B cell (primary cell): ENCODE data around the gene CYS1. TPM values are rescaled to one million over a fixed set of nuclear protein-coding genes. Genes with fewer than 3 reads are reported as not detected.

Experiments
- ATAC-seq: fragments of 200-7000 bp; cut with Tn5 transposase; one replicate; pipeline ENCODE4 v1.10.0; 2021; ENCODE audit warnings: low read depth, mild to moderate bottlenecking, moderate number of reproducible peaks, moderate library complexity
- CTCF ChIA-PET: fragments of 350-600 bp; sonication (Branson Sonifier 250); formaldehyde crosslinking; loops from one replicate; lab custom pipeline; 2021; ENCODE audit warnings: antibody characterized with exemption, inconsistent platforms; lab: Charles Lee
- POLR2A ChIA-PET: fragments of 350-600 bp; sonication (Branson Sonifier 250); formaldehyde crosslinking; loops from one replicate; lab custom pipeline; 2021; ENCODE audit warnings: antibody characterized with exemption; lab: Charles Lee
- DNase-seq: peaks from one replicate; pipeline ENCODE4 v3.0.0; 2013
- H2AFZ ChIP-seq: 2 replicates; pipeline ENCODE4 v1.6.1; 2012; ENCODE audit warnings: mild to moderate bottlenecking, low read depth, low read length; ENCODE audit not compliant: insufficient read depth, poor library complexity, severe bottlenecking
- H3K27ac ChIP-seq, 2 donors: 1 replicate in 1 of 2; 2 replicates in 1 of 2; pipeline ENCODE4 v1.5.1; 2012 to 2013; ENCODE audit warnings: low read length in 2 of 2, mild to moderate bottlenecking in 2 of 2, moderate library complexity in 1 of 2
- H3K27me3 ChIP-seq, 4 experiments: fragments of 200-600 bp in 1 of 4; sonication (generic) in 1 of 4; replicated peaks in 1 of 4; 1 replicate in 2 of 4; 2 replicates in 2 of 4; pipeline versions ENCODE4 v1.6.1 to v1.7.0; 2013 to 2016; ENCODE audit warnings: low read length in 3 of 4, mild to moderate bottlenecking in 2 of 4, mixed read lengths in 1 of 4, moderate library complexity in 1 of 4; ENCODE audit not compliant: insufficient read depth in 4 of 4, control insufficient read depth in 3 of 4; ENCODE audit errors: control extremely low read depth in 1 of 4
- H3K36me3 ChIP-seq, 2 experiments: replicated peaks in 1 of 2; 1 replicate in 1 of 2; 2 replicates in 1 of 2; pipeline versions ENCODE4 v1.6.1 to v1.7.1; 2013; ENCODE audit warnings: low read length in 1 of 2; ENCODE audit not compliant: insufficient read depth in 2 of 2, control insufficient read depth in 1 of 2; ENCODE audit errors: control extremely low read depth in 1 of 2, extremely low read depth in 1 of 2
- H3K4me1 ChIP-seq, 2 donors: fragments of 200-600 bp in 1 of 2; sonication (generic) in 1 of 2; 1 replicate in 1 of 2; 2 replicates in 1 of 2; pipeline versions ENCODE4 v1.5.1 to v1.6.1; 2013 to 2017; ENCODE audit warnings: low read length in 2 of 2; ENCODE audit not compliant: control insufficient read depth in 2 of 2, insufficient read depth in 2 of 2
- H3K4me2 ChIP-seq: replicated peaks from 2 replicates; pipeline ENCODE3; 2012; ENCODE audit warnings: mild to moderate bottlenecking, low read depth, low read length; ENCODE audit not compliant: poor library complexity, severe bottlenecking
- H3K4me3 ChIP-seq, 5 experiments: fragments of 200-600 bp in 1 of 5; sonication (generic) in 1 of 5; 1 replicate in 3 of 5; 2 replicates in 2 of 5; pipeline versions ENCODE4 v1.5.1 to v1.7.0; 2011 to 2016; ENCODE audit warnings: low read length in 4 of 5, mild to moderate bottlenecking in 4 of 5, low read depth in 2 of 5, control low read depth in 1 of 5, moderate library complexity in 1 of 5; ENCODE audit not compliant: insufficient read depth in 1 of 5; ENCODE audit errors: control extremely low read depth in 1 of 5, extremely low read depth in 1 of 5
- H3K79me2 ChIP-seq: fragments of 200-600 bp; sonication (generic); one replicate; pipeline ENCODE4 v1.6.0; 2016; ENCODE audit warnings: low read length; ENCODE audit not compliant: control insufficient read depth, insufficient read depth
- H3K9ac ChIP-seq: fragments of 200-600 bp; sonication (generic); 2 replicates; pipeline ENCODE4 v1.6.1; 2017; ENCODE audit warnings: mild to moderate bottlenecking, low read length, moderate library complexity
- H3K9me3 ChIP-seq, 3 donors: one replicate each; pipeline versions ENCODE4 v1.6.1 to v1.7.1; 2013; ENCODE audit warnings: low read length in 2 of 3; ENCODE audit not compliant: control insufficient read depth in 2 of 3, insufficient read depth in 1 of 3; ENCODE audit errors: control extremely low read depth in 1 of 3
- H4K20me1 ChIP-seq: 2 replicates; pipeline ENCODE4 v1.6.0; 2012; ENCODE audit warnings: mild to moderate bottlenecking, low read length; ENCODE audit not compliant: insufficient read depth, control insufficient read depth, poor library complexity, severe bottlenecking
- H3K27ac Mint-ChIP-seq: one replicate; pipeline ENCODE4 v1.8.0; 2021; ENCODE audit warnings: mixed read lengths
- H3K27me3 Mint-ChIP-seq: one replicate; pipeline ENCODE4 v1.8.0; 2021; ENCODE audit warnings: mixed read lengths
- H3K4me1 Mint-ChIP-seq: one replicate; pipeline ENCODE4 v1.8.0; 2021; ENCODE audit warnings: mixed read lengths
- H3K4me3 Mint-ChIP-seq: one replicate; pipeline ENCODE4 v1.8.0; 2021; ENCODE audit warnings: mixed read lengths
- H3K9me3 Mint-ChIP-seq: one replicate; pipeline ENCODE4 v1.8.0; 2022; ENCODE audit warnings: mixed read lengths; ENCODE audit not compliant: insufficient read depth
- CTCF ChIP-seq: fragments of 200-600 bp; IDR thresholded peaks from one replicate; pipeline ENCODE4 v1.8.0; 2022; ENCODE audit warnings: antibody characterized with exemption, mild to moderate bottlenecking
- EZH2 ChIP-seq: IDR thresholded peaks from 2 replicates; pipeline ENCODE4 v1.6.1; 2012; ENCODE audit warnings: borderline replicate concordance, low read depth, mild to moderate bottlenecking, moderate library complexity, low read length; ENCODE audit not compliant: insufficient read depth, poor library complexity, severe bottlenecking
- WGBS: methylation state at CpG from one replicate; pipeline ENCODE4 v1.1.5; 2013; ENCODE audit warnings: missing lambda C conversion rate; ENCODE audit not compliant: insufficient coverage; 5-methylcytosine and 5-hydroxymethylcytosine counted together
- intact Hi-C: fragments of 100-400 bp; cut with micrococcal nuclease; formaldehyde crosslinking; loops from one replicate; pipeline ENCODE4 v1.10.0; 2022
- polyA plus RNA-seq: library from polyadenylated mRNA; depleted of rRNA; stranded (reverse); fragments of >200 nt; gene quantifications from 2 replicates; pipeline ENCODE4 v1.2.3, GENCODE V29; 2012
- total RNA-seq, 2 donors: library from RNA; stranded (reverse); fragments of 120-200 nt in 1 of 2; gene quantifications; 1 replicate in 1 of 2; 2 replicates in 1 of 2; pipeline versions ENCODE4 v1.2.3 to v1.2.4, GENCODE V29; 2013 to 2022

CYS1 gene
- total and polyA plus RNA-seq, 2 donors (not counting 1 experiment from before 2014, with no cell fraction given): not detected

GRCh38 chr2:10043256-10043905 lies 36.8 kb downstream of the CYS1 start, which contains the start of gene KLF11:
Gene KLF11 (plus strand): TSS chr2:10043550. CDS start chr2:10043717, 167 bp downstream.
- CTCF ChIA-PET: interaction anchor here (0.6 to 12.6 kb wide), 5 partner anchors 23 to 405 kb away, joined by 3 to 319 read pairs (median 3); partner anchors contain the start of gene ODC1
- no peak for TF ChIP-seq CTCF
- TF ChIP-seq EZH2: no peak
- Histone ChIP-seq H3K4me1 (peaks cover 12 to 20% of the 10 kb centered on the region in 2 donors), H4K20me1 (peaks cover 9% of the 10 kb centered on the region), H3K9me3 (peaks cover 0 to 20% (median 0%) of the 10 kb centered on the region in 3 donors), H3K9ac (peak within 1 kb of the TSS; percentile 80), H3K4me2 (peak within 1 kb of the TSS; percentile 93), H3K27me3 (no peaks in the 10 kb centered on the region), H3K4me3 (peak within 1 kb of the TSS; percentile 49 to 84 (median 68)), H3K36me3 (peaks cover 0 to 22% of the 10 kb centered on the region in 2 experiments), H3K27ac (peak within 1 kb of the TSS; percentile 58 to 84), H2AFZ (peak within 1 kb of the TSS; percentile 56), H3K79me2 (no peaks in the 10 kb centered on the region)
- intact Hi-C loops: loop anchor here (1.0 to 10.0 kb wide), 7 partner anchors 14 to 1209 kb away; partner anchors contain the start of genes ADAM17, GRHL1, IAH1 and KIDINS220
- 2% methylated on average over 101 of the region's 104 CpGs for WGBS
- POLR2A ChIA-PET: interaction anchor here (0.7 to 2.8 kb wide), 4 partner anchors 14 to 1091 kb away, joined by 3 to 16 read pairs (median 6); partner anchors contain the start of genes TAF1B and YWHAQ
- Mint-ChIP-seq H3K9me3 (no peaks in the 10 kb centered on the region), H3K27me3 (no peaks in the 10 kb centered on the region), H3K4me1 (peaks cover 25% of the 10 kb centered on the region), H3K4me3 (peak within 1 kb of the TSS; percentile 89), H3K27ac (peak within 1 kb of the TSS; percentile 92)
- ATAC-seq (peak; percentile 77), DNase-seq (peak; percentile 94)
